ENCODE results near the gene CDH6.

Gene CDH6

DNA sequence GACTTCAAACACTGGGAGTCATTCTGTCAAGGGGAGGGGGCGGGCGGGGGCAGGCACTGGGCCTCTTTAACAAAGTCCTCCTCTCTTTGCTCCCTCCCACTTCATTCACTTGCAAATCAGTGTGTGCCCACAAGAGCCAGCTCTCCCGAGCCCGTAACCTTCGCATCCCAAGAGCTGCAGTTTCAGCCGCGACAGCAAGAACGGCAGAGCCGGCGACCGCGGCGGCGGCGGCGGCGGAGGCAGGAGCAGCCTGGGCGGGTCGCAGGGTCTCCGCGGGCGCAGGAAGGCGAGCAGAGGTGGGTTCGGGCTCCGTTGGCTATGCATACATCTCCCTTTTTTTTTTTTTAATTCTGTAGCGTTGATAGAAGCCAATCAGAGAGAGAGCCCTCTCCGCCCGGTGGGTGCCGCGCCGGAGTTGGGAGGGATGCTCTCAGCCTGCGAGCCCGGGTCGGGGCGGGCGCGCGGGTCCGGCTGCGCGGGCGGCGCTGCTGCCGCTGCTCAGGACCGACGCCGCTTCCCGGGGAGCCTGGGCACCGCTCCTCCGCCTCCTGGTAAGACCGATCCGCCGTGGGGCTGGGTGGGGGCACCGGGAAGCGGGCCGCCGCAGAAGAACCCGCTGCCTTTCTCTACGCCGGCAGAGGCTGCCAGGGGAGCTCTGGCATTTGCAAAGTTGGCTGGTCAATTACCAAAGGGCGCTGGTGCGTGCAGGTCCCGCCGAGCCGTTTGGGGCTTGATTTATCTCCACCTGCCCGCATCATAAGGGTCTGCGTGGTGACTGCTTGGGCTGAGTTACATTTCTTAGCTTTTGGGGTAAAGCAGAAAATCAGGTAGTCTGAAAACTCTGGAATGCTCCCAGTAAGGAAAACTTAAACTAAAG is at the start of gene CDH6:
CDH6 (plus strand) TSS at position 96 of the 877 bp plus-strand sequence. CDS start 73,788 bp downstream, outside the sequence.
- peak; percentile 38 for DNase-seq (ENCODE audit: low spot score)

- no peak for DNase-seq (ENCODE audit: low spot score)
Measured at GRCh38 chr5:31144364-31144763, 49.1 kb upstream of the CDH6 start.

GRCh38 chr5:31148959-31149475 is 44.5 kb upstream of the CDH6 start:
- DNase-seq (ENCODE audit: low spot score): no peak

DNA sequence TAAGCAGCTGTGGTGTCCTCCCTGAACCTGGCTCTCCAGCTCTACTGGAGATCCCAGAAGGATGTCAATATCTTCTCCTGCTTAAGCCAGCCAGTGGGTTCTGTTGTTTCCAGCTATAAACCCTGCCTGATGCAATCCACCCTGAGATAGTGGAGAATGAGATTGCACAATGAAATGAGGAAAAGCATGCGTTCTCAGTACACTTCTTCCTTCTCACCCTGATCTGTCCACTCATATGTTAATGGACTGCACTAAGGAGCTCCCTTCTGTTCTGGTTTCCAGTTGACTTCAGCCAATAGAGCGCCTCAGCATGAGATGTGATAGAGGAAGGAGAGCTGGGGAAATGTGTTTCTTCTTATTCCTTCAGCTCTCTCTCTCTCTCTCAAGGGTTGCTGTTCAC is 40.0 kb upstream of the CDH6 start:
- DNase-seq (ENCODE audit: low spot score): no peak

DNA sequence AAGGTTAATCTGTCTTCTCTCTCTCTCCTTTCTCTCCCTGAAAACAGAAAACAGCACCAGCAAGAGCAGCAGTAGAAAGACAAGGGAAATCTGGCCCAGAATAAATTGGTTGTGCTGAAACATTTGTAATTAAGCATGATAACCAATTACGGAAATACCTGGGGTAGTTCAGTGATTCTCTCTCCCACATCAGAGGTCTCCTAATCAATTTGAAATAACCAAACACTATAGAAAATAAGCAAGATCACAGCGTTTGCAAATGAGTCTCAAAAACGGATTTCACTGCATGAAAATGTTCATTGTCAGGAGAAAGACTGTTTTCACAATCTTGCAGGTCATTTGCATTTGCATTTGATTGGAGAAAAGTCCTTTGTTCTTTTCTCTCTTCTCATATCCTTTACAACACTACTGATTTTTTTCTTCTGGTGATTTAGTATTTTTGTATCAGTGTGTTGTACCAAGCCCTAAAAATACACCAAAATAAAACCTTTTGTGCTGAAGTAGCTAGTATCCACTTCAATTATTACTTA is 36.8 kb upstream of the CDH6 start:
- no peak for DNase-seq (ENCODE audit: low spot score)

DNA sequence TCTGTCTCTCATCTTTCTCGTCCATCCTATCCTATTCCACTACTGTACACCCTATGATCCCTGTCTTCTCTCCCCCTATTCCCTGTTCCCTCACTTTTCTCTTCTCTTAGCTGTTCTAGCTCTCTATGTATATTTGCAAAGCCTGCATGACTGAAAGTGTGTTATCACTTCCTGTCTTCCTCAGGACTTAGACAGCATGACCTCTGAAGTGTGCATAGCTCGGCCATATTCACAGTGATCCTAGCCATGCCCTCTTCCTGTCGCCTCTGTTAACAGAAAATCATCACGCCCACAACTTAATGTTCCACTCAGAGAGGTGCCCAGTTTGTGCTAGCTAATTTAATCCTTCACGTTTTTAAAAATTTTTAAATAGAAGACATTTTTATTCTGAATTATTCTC is 35.8 kb upstream of the CDH6 start:
- DNase-seq (ENCODE audit: low spot score): no peak

- DNase-seq (ENCODE audit: low spot score): no peak
Measured at GRCh38 chr5:31158686-31159085, 34.8 kb upstream of the CDH6 start.

DNA sequence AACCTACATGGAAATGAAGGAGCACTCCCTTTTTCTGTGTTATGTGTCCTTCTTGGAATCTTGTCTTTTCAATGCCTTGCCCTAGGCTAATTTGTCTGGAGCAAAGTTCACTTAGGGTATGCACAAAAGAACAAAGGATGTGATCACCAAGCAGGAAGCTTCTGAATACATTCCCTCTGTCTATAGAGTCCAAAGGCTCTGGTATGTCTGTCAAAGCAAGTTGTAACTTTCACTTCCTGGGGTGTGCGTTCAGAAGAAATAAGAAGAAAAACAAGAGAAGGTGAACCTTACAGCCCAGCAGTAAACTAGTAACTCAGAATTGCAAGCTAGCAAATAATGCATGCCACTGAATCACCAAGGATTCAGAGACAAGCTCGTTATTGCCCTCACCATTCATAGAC is 31.7 kb upstream of the CDH6 start:
- no peak for DNase-seq (ENCODE audit: low spot score)

DNA sequence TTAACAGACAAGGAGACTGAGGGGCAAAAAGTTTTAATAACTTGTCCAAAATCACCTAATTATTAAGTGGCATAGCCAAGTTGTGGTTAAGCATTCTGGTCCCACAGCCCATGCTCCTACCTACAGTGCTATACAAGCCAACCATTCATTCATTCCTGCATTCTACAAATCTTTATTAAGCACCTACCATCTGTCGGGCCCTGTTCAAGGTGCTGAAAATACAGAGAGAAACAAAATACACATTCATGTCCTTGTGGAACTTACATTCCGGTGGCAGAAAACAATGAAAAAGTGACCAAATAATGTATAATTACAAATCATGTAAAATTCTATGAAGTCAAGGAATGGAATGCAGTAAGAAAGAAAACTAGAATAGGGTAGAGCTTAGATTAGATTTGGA is 27.8 kb upstream of the CDH6 start:
- no peak for DNase-seq (ENCODE audit: low spot score)

DNA sequence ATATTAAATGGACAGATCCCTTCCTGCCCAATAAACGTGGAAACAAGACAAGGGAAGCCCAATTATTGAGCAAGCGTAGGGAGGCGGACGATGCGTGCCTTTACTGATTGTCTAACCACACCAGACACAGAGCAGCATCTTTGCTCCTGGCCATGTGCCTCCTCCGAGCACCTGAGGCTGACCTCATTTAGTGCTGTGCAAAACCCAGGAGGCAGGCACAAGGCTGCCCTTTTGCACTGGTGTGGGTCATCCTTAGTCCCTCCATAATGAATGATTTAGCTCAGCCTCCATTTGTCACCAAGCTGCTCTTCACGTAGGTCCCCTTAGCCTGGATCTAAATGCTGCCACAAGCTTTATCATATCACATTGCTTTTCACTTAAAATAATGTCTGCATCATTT is 24.1 kb upstream of the CDH6 start:
- no peak for DNase-seq (ENCODE audit: low spot score)

GRCh38 chr5:31172881-31173280 is 20.6 kb upstream of the CDH6 start:
- no peak for DNase-seq (ENCODE audit: low spot score)

DNA sequence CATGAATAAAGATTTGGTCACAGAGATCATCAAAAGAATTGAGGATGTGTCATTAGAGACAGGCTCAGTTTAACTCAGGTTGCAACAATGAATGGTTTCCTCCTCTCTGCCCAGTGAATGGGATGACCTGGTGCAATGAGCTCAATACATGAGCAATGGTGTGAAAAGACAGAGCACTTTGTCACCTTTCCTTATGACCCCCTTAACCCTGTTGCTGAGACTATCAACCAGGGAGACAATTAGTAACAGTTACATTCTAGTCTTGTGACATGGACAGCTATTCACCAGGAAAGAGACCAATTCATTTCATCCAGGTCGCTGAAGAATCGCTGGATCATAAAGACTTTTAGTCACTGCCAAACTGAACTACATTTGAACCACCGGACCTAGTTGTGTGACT is 19.9 kb upstream of the CDH6 start:
- DNase-seq (ENCODE audit: low spot score): no peak

DNA sequence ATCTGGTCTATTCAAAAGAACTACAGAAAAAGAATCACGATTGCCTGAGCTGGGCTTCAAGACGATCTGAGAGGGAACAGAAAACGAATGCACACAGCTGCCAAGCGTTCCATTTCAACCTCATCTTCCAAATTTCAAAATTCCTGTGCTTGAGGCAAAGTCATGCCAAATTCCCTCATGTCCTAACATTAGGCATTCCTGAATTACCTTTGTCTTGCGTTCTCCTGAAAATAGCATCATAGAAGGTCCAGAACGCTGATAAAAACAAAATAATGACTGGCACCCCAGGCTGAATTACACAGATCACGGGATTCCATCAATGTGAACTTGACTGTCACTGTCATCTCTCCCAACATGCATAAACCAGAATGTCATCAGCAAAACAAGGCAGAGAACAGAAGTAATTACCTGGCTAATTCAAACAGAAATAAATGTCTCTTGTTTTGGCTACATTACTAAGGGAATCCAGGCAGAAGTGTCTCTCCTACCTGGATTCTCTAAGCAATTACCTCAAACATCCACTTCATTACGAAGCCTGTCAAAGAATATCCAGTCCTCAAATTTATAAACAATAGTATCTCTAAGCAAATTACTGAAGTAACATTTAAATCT is 12.0 kb upstream of the CDH6 start:
- DNase-seq (ENCODE audit: low spot score): no peak

DNA sequence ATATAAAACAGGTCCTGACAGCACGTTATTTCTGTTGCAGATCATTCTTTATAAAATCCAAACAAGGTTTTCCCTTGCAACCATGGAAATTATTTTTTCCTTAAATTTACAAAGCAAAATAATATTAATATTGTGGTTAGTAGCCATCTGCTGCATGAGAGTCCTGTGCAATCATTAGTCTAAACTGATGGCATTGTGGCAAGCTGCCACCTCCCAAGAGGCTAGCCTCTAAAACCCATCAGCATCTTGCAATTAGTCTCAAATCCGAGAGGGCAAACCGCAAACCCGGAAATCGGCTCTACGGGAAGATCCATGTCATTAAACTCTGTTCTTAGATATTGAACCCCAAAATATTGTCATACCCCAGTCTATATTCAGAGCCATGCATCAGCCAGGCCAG is 11.3 kb upstream of the CDH6 start:
- DNase-seq (ENCODE audit: low spot score): no peak

- no peak for DNase-seq (ENCODE audit: low spot score)
Measured at GRCh38 chr5:31185951-31186350, 7.5 kb upstream of the CDH6 start.

- peak; percentile 35 for DNase-seq (ENCODE audit: low spot score)
Measured at GRCh38 chr5:31186672-31187267, 6.7 kb upstream of the CDH6 start.

DNA sequence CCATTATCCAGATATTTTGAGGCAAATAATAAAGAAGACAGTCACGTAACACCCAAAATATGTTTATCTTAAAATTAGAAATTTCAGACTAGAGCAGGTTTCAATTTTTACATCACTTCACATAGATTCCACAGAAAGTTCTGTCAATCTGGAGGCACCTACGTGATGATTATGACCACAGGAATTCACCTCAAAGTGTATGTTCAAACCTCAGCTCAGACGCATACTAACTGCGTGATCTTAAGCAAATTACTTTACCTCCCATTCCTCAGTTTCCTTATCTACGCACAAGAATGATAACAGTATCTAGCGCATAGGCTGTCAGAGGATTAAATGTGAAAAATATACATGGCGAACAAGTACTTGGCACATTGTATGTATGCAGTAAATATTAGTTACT is 5.9 kb upstream of the CDH6 start:
- no peak for DNase-seq (ENCODE audit: low spot score)

- no peak for DNase-seq (ENCODE audit: low spot score)
Measured at GRCh38 chr5:31192442-31192841, 1.0 kb upstream of the CDH6 start.

DNA sequence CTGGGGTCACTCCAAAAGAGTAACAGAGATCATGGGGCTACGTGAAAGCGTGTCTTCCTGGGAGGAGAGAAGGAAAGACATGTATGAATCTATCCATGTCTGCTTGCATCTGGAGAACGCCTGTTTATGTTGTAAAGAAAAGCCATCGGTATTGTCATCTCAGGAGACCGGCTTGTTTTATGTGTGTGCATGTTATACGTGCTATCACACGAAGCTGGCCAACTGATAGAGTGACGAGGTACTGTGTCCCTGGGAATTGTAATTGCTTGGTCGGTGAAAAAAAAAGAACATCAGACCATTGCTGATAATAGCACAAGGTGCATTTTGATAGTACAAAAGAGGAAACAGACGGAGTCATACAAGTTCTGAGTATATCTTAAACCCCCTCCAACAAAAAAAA is 370 bp upstream of the CDH6 start:
- no peak for DNase-seq (ENCODE audit: low spot score)

DNA sequence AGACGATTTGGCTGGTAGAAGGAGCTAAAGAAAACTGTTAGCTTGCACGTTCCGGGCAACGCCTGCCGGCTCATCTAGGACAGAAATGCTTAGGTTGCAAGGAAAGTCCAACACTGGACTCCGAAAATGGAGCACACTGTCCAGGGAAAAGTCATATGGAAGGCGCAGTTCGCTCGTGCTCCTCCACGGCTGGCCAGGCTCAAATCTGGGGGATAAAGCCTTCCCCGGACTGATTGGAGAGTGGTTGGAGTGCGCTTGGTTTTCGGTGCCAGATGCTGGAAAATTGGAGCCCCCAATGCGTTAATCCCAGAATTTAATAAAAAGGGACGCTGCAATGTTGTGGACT is 955 bp downstream of the CDH6 start:
- DNase-seq (ENCODE audit: low spot score): no peak

- DNase-seq (ENCODE audit: low spot score): no peak
Measured at GRCh38 chr5:31194892-31195555, 1.5 kb downstream of the CDH6 start.

- DNase-seq (ENCODE audit: low spot score): no peak
Measured at GRCh38 chr5:31196309-31196708, 2.8 kb downstream of the CDH6 start.
